GM19395 (cell line): ENCODE measurements around the gene MRPL18.
"Not testable (repeated sequence)": the region's sequence is repeated elsewhere in the genome, so short reads cannot be mapped to it uniquely, and the experiment has no call there.

Experiments
- ATAC-seq: cut with Tn5 transposase; IDR thresholded peaks from one replicate; pipeline ENCODE4 v1.9.1; 2021; ENCODE audit warnings: mild to moderate bottlenecking, moderate library complexity; ENCODE audit not compliant: unreplicated experiment

The MRPL18 gene

DNA sequence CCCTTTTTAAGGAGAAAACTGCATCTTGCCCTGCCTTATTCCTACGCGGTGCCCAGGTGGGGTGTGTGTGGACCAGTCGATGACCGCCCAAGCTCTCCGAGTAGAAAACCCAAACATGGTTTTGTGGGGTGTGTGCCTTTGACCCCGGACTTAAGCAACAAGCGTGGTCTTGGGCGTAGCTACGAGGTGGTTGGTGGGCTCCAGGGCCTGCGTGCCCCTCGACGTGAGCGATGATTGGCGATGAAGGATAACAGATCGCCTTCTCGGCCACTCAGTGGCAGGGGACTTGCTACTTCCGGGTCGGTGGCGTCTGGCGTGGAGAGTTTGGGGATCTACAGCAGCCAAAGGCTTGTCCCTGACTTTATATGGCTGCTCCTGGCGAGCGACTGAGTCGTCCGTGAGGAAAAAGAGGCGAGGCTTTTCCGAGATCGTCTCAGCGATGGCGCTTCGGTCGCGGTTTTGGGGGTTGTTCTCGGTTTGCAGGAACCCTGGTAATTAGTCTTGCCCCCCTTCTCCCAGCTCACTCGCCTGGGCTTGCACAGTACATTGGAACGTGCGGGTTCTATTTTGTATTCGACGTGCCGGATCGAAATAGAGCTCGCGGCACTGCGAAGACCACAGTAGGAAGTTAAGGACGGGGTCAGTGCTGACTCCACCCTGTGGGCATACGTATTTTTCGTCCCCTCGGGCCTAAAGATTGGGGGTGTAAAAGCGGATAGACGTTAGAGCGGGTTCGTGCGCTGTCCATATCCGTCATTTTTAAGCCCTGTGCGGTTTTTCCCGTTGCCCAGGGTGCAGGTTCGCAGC lies at the start of gene MRPL18:
MRPL18 (plus strand) TSS at position 319 of the 807 bp plus-strand sequence; CDS start at position 440, 121 bp downstream.
- peak; percentile 87 for ATAC-seq

DNA sequence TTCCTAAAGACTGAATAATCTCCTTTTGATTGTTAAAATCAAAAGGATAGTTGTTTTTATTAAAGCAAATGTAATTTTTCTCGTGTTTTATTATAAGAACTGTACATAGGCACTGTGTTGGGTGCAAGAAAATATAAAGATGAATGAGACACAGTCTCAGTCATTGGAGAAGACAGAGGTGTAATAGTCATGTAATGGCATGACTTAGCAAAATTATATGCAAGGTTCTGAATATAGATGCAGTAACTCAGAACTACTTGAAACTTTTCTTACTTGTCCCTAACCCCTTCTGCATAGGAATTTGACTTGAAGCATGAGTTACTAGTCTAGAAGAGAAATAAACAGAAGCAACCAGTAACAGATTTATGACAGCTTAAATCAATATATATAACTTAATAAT lies 48.1 kb upstream of the MRPL18 start:
- ATAC-seq: no peak

DNA sequence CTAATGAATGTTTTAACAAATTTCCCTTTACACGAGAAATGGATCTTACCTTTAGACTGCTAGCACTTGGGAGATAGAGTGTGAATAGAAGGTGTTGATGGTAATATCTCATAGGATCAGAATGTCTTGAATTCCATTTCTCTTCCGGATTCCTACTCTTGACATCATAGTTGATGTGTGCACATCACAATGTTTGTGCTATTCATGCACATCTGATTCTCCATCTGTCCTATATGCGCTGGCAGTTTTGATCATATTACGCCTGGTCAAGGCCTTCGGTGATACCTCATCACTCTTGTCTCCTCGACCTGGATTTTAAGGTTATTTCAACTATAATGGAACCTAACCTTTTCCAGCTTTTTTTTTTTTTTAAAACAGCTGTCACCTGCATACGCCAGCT lies 45.2 kb upstream of the MRPL18 start:
- no peak for ATAC-seq

DNA sequence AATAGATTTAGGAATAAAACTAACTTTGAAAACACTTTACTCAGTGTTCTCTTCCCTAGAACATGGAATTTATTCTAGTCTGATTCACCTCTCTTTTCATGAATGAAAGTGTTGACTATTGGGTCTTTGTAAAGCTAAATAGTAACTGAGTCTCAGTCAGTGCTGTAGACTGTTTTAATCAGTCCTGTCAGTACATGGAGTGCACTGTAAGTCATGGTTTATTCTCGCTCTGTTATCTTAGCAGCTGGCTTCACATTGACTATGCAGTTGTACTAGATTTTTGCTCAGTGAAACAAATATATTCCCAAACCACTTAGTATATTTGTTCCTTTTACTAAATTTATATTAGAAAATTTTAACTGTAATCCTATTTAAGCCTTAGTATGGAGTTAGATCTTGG lies 43.5 kb upstream of the MRPL18 start:
- no peak for ATAC-seq

DNA sequence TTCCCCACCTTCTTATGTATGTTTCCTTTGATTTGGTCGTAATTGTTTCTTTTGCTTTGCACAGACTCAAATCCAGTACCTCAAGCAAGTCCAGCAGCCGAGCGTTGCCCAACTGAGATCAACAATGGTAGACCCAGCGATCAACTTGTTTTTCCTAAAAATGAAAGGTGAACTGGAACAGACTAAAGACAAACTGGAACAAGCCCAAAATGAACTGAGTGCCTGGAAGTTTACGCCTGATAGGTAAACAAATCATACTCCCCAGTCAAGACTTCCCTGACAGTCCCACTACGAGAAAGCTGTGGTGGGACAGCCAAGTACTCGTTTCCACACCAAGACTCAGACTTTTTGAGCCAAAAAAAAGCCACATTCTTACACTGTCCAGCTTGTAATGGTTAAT lies 42.1 kb upstream of the MRPL18 start:
- not testable (repeated sequence) for ATAC-seq

DNA sequence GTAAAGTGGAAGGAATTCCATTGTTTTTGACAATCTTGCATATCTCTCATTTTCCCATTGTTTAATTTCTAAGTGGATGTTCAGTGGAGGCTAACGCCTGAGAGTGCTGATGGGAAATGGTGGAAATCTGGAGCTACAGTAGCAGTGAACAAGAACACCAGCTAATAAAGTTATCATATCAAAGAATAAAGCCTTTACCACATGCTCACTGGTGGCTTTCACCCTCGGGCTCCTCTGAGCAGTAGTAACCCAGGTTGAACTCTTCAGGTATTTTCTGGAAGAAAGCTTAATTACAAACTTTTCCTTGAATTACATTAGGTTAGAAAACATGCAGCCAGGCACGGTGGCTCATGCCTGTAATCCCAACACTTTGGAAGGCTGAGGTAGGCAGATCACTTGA lies 38.8 kb upstream of the MRPL18 start:
- no peak for ATAC-seq

DNA sequence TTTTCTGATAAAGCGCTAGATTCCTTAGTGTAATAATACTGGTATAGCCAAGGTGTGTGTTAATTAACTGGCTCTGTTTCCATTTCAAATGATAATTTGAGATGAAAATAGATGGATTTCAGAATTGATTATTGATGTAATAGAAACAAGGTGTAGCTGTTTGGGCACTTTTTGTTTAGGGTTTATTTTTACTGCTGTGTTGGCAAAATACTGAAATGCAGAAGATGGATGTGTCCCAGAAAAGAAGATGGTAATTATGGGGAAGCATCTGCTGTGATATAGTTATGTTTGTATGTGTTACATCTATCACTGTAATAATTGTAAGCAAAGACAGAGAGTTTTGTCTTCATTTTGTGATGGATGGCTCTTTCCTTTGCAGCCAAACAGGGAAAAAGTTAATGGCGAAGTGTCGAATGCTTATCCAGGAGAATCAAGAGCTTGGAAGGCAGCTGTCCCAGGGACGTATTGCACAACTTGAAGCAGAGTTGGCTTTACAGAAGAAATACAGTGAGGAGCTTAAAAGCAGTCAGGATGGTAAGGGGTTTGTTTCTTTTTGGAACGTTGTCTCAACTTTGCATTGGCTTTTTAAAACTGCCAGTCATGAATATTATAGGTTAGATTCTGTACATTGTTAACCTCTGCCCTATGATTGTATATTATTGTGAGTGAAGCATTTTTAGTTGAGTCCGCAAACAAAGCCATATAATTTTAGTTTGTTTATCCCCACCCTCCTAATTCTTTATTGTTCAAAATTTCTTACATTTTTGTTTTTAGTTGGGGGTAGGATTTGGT lies 37.0 kb upstream of the MRPL18 start:
- no peak for ATAC-seq

DNA sequence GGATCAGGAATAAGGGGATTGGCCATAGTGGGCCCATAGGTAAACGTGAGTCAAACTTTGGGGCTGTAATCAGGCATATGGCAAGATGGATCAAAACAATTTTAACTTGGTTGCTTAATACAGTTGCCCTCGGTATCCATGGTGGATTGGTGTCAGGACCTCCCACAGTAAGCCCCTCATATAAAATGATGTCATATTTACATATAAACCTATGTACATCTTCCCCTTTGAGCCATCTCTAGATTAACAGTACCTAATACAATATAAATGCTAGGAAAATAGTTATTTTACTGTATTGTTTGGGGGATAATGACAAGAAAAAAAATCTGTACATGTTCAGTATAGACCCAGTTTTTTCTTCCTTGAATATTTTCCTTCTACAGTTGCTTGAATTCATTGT lies 35.9 kb upstream of the MRPL18 start:
- no peak for ATAC-seq

DNA sequence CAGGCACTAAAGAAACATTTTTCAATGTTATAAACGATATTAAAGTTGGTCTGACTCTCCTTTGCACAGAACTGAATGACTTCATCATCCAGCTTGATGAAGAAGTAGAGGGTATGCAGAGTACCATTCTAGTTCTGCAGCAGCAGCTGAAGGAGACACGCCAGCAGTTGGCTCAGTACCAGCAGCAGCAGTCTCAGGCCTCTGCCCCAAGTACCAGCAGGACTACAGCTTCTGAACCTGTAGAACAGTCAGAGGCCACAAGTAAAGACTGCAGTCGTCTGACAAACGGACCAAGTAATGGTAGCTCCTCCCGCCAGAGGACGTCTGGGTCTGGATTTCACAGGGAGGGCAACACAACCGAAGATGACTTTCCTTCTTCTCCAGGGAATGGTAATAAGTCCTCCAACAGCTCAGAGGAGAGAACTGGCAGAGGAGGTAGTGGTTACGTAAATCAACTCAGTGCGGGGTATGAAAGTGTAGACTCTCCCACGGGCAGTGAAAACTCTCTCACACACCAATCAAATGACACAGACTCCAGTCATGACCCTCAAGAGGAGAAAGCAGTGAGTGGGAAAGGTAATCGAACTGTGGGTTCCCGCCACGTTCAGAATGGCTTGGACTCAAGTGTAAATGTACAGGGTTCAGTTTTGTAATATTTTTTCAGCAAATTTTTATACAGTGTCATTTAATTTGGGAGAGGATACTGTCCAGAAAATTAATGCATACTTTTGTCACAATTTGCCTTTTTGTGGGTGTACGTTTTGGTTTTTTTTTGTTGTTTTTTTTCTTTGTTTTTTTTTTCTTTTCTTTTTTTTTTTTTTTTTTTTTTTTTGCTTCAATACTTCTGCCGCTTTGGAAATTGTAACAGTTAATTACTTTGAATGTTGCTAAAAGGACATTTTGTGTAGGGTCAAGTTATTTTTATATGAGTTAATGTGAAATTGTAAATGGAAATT lies 35.0 kb upstream of the MRPL18 start:
- no peak for ATAC-seq

DNA sequence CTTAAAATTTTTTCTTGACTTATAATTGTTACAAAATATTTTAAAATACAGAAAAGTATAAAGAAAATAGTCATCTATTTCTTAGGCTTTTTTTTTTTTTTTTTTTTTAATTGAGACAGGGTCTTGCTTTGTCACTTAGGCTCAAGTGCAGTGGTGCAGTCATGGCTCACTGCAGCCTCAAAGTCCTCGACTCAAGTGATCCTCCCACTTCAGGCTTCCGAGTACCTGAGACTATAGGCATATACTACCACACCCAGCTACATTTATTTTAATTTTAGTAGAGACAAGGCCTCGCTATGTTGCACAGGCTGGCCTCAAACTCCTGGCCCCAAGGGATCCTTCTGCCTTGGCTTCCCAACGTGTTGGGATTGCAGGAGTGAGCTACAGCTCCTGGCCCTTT lies 33.8 kb upstream of the MRPL18 start:
- no peak for ATAC-seq

DNA sequence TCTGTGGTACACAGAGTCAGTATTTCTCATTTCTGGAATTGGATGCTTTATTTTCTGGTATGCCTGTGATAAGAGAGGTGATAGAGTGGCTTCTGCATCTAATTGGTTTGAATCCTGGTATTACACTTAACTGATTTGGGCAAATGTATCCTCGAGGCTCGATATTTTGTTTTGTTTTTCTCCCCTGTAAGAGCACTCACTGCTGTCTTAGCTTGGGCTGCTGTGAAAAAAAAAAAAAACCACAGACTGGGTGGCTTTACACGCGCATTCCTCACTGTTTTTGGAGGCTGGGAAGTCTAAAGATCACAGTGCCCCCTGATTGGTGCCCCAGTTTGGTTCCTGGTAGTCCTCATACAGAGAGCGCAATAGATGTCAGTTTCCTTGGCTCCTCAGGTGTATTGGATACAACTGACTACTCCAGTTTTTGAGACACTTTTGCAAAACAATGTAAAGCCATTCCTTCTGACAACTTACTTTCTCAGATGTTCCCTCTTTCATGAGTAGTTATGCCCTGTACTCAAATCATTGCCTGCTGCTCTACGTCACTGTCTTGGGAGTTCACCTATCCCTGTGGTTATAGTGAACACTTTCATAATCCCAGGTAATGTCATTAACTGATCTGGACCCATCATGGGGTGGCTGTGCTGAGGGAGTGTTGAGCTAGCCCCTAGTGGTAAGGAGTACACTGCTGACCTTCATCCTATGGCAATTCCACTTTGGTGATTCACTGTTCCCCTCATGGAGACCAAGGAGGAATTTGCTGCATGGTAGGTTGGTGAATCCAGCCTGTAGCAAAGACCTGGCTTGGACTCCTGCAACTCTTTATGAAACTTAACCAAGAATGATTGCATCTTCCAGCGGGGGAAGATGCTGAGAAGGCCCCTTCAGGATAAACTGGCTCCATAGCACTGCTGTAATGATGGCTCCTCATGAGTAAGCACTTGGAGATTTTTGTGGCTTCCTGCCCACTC lies 32.0 kb upstream of the MRPL18 start:
- no peak for ATAC-seq

DNA sequence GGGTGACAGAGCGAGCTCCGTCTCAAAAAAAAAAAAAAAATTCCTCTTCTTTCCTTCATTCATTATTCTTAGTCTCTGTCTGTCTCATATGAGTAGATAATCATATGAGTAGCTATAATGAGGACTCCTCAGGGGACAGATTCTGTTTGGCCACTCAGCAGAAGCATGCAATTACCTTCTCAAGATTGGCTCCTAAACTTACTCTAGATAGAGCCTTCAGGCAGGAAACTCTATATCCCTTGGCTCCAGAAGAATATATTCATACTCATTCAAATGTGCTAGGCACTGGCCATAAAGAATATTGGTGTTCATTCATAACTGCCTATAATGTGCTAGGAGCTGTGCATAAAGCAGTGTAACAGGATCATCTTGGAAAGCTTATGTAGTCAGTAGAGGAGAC lies 30.6 kb upstream of the MRPL18 start:
- no peak for ATAC-seq

DNA sequence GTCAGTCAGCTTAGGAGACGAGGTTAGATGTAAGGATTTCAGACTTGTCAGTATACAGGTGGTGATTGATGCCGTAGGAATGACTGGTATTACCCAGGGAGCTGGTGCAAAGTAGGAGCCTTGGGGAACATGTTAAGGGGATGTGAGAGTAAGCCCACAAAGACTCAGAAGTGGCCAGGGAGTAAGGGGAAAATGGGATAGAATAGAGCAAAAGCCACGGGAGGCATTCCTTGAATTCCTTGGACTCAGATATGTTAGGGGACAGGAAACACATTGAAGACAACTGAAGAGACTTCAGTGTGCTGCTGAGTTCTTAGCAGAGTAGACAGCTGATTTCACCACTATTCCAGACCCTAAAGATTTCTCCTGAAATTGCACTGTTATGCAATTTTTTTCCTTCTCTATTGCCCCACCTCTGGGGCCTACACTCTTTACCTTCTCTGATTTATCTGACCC lies 29.6 kb upstream of the MRPL18 start:
- ATAC-seq: no peak

DNA sequence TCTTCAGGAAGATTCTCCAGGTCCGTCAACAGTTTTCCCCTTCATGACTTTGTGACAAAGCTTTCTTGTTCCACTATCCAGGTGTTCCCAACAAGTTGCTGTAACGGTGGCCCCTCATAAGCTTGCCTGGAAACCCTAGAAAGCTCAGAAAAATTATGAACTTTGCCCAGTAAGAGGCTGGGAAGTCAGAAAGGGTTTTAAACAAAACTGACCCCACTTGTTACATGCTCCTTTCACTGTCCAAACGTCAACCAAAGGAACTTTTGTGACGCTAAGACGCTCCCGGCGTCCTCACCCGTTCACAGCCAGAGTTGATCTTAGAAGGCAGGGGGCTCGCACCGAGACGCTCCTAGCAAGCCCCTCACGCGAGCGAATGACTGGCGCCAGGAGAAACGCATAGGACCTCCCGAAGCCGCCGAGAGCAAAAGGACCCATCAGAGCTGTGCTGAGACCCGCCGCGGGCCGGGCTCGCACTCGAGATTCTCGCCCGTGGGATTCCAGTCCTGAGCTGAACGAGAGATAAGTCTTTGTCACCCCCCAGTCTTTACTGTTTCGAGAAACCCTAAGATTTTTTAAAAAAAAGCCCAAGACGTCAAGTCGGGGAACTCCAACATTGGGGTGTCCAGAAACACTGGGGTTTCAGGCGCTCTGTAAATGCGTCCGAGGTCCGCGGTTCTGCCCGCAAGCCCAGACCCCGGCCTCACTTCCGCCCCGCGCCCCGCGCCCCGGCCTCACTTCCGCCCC lies 29.0 kb upstream of the MRPL18 start:
- ATAC-seq: peak; percentile 1

DNA sequence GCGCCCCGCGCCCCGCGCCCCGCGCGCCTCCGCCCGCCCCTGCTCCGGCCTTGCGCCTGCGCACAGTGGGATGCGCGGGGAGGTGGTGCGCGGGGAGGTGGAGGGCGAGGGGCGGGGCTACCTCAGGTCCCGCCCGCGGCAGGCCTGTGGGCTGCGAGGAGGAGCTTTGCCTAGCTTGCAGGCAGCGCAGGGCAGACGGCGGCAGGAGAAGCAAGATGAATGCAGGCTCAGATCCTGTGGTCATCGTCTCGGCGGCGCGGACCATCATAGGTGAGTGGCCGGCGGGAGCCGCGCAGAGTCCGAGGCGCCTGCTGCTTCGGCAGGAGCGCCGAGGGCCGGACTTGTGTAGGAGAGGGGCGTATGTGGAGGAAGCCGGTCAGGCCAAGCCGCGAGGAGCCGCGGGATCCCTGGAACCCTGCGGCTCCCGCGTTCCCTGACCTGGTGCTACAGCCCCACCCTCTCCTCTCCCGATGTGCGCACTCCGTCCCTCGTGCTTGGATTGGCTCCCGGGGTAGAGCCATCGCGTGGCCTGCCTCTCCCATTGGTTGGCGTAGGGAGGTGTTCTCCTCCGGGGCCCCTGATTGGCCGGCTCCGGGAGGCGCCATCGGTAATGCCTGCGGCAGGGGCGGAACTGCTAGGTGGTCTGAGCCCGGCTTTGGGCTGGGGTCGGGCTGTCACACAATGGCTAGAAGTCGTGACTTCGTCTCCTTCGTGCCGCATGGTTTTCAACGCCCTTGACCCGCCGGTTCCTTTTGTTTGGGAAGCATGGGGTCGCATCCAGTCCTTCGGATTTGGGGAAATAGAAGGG lies 28.2 kb upstream of the MRPL18 start, which contains the start of gene ACAT2:
ACAT2 (plus strand) TSS at position 173 of the 808 bp plus-strand sequence; CDS start at position 216, 43 bp downstream.
- ATAC-seq: peak; percentile 99

DNA sequence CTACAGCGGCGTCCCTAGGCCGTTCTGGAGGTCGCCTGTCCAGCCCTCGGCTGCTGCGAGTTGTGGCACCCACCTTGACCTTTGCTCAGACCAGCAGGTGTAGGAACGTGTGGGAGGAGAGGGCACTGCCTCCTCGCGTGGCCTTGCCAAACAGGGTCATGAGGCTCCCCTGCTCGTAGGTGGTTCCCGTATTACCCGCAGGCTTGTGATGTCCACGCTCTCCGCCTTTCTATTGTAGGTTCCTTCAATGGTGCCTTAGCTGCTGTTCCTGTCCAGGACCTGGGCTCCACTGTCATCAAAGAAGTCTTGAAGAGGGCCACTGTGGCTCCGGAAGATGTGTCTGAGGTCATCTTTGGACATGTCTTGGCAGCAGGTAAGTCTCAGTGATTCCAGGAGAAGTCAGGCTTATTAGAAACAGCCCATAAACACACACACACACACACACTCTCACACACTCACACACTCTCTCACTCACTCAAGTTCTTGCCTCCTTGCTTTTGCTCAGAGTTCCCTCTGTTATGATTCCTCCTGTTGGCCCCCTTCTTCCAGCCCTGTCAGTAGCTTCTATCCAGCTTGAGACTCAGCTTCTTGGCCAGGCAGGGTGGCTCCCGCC lies 27.5 kb upstream of the MRPL18 start:
- peak; percentile 21 for ATAC-seq

DNA sequence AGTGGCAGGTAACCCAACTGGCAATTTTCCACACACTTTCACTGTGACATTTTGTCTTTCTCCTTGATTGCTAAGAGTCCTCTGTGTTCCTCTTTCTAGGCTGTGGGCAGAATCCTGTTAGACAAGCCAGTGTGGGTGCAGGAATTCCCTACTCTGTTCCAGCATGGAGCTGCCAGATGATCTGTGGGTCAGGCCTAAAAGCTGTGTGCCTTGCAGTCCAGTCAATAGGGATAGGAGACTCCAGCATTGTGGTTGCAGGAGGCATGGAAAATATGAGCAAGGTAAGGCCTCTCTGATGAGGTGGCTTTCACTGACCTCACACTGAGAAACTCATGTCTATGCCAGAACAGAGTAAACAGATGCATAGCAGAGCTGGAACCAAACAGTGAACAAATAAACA lies 23.4 kb upstream of the MRPL18 start:
- ATAC-seq: no peak

DNA sequence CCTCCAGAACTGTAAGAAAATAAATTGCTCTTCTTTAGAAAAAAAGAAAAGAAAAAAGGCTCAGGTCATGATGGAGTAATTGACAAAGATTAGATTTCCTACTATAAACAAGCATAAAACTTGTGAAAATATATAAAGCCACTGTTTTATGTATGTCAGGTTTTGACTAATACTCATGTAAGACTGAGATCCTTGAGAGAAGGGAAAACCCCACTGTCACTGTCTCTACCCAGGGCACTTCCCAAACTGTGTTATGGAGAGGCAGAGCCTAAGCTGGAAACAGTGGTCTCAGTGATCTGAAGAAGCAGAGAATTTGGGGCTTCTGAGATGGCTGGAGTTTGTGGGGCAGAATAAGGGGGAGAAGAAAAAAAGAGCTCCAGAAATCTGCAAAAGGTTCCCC lies 20.8 kb upstream of the MRPL18 start:
- ATAC-seq: no peak
